GM19397 (cell line): Measurements from ENCODE around the gene PLA2G2E.

Experiments
- ATAC-seq: cut with Tn5 transposase; IDR thresholded peaks from one replicate; pipeline ENCODE4 v1.9.1; 2021; ENCODE audit warnings: mild to moderate bottlenecking, moderate library complexity; ENCODE audit not compliant: unreplicated experiment

PLA2G2E gene, protein sequence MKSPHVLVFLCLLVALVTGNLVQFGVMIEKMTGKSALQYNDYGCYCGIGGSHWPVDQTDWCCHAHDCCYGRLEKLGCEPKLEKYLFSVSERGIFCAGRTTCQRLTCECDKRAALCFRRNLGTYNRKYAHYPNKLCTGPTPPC

DNA sequence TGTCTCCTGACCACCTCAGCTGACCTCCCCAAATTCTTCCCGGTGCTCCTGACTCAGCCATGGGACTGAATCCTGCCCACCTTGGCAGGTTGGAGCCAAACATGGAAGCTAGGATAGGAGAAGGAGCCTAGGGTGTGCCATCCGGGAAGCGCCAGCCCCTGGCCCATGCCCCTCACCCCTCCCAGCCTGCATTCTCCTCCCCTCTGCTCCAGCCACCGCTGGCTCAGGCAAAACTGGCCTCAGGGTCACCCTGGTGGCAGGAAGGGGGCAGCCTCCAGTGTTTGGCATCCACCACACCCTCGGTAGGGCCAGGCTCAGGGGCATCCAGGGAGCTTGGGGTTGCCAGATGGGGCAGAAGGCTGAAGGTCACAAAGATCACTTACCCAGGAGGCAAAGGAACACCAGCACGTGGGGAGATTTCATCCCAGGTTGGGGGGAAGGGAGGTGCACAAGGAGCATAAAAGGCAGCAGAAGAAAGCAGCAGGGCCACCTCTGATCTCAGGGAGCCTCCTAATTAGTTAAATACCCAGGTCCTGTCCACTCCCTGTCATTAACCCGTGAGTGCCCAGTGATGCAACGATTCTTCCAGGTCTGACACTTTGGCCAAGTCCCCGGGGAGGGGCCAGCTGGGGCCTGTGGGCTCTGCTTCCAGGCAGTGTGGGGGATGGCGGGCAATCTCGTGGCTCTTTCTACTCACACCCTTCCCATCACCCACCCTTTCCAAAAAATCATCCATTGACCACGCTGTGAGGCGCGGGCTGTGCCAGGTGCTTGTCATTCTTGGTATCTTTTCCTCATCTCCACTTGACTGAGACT, at the start of gene PLA2G2E:
Gene PLA2G2E (minus strand): TSS at position 481 of the 816 bp plus-strand sequence. CDS start 58 bp downstream, at position 423.
- ATAC-seq: no peak

DNA sequence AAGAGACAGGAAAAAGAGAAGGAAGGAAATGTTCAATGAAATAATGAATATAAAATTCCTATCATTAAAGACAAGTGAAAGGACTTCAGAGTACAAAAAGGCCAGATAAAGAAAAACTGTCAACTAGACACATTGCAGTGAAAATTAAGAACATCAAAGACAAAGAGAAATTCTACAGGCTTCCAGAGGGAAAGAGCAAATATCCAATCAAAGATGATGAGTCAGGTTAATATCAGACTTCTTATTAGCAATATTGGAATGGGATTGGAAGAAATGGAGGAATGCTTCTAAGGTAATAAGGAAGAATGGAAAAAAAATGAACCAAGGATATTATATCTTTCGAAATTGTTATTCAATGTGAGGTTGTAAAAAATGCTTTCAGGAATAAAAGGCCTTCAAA, 48.2 kb upstream of the PLA2G2E start:
- no peak for ATAC-seq

GRCh38 chr1:19969898-19970660, 46.7 kb upstream of the PLA2G2E start:
- ATAC-seq: no peak

- ATAC-seq: no peak
These were observed 44.4 kb upstream of the PLA2G2E start for GRCh38 chr1:19967808-19968207.

GRCh38 chr1:19964542-19964941, 41.1 kb upstream of the PLA2G2E start:
- ATAC-seq: no peak

- no peak for ATAC-seq
These were observed 40.2 kb upstream of the PLA2G2E start for GRCh38 chr1:19963636-19964035.

DNA sequence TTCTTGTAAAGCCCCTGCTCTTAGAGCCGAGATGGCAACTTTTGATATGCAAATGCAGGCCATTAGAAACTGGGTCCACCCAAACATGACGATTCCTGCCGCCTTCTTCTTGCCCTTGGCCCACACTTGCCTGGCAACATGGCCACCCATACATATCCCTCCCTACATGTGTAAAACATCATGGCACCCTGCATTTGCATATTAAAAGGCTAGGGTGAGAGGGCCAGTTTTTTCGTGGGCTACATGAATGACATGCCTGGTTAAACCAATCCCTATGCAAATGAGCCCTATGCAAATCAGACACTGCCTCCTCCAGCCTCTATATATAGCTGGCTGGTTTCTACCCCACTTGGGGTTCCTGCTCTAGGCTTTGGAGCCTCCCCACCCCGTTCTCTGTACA, 37.2 kb upstream of the PLA2G2E start:
- ATAC-seq: no peak

- ATAC-seq: no peak
These were observed 34.4 kb upstream of the PLA2G2E start for GRCh38 chr1:19957779-19958178.

DNA sequence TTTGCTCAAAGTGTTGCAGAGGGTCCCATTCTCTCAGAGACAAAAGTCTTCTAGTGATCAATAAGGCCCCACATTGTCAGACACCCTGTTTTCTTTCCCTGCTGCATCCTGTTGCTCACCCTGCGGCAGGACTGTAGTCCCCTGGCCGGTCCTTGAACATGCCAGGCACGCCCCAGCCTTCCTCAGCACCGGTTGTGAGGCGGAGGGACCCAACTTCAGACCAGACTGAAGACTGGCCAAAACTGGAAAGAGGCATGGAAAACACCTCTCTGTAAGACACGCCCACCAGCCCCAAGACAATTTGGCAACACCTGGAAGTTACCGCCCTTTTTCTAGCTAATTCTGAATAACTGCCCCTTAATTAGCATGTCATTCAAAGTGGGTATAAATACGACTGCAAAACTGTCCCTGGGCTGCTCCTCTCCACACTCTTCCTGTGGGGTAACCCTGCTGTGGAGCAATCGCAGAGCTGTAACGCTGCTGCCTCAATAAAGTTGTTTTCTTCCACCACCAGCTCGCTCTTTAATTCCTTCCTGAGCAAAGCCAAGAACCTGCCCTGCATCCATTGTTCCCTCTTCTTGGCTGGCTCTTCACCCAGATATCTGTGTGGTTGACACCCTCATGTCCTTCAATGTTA, 32.2 kb upstream of the PLA2G2E start:
- no peak for ATAC-seq

DNA sequence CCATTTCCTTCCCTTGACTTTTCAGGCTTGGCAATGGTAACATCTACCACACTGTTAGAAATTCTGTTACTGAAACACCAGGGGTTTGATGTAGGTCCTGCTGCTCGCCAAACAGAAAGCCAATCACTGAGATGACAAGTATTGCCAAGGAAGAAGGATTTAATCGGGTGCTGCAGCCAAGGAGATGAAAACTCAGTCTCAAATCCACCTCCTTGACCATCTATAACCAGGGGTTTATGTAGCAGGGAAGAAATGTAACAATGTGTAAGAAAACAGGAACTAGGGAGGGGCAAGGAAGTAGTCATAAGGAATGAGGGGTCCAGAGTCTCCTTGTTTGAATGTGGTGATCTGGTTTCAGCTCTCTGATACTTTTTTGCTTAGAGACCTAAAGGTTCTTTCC, 30.6 kb upstream of the PLA2G2E start:
- no peak for ATAC-seq

- ATAC-seq: no peak
These were observed 25.6 kb upstream of the PLA2G2E start for GRCh38 chr1:19949016-19949415.

DNA sequence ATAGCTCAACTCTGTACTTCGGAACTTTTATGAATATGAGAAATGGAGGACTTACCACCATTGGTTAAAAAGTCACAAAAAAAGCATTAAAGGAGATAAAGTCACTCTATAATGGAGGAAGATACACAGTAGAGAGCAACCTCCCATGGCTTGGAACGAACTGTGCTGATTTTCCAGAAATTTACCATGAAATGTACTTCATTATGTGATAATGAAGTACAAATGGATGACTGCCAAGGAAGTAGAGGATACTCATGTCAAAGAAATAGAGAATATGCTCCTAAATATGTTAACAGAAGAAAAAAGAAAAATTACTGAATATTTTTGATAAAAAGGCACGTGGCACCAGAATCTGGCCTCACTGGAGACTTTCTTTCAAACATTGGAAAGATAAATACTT, 23.6 kb upstream of the PLA2G2E start:
- no peak for ATAC-seq

DNA sequence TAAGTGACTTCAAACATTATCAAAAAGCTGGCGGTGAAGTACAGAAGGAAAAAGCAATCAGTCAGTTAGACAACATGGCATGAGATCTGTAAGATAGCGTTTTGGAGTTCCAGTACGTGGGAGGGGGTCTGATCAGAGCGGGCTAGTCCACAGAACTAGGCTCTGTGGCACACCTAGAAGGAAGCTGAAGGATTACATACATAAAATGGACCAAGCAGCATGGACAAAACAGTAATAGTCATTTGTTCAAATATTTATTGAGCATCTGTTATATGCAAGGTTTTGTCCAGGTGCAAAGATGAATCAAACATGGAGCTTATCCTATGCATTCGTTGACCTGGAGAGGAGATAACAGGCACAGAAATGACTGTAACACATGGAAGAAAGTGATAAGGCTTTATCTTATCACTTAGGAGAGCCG, 22.9 kb upstream of the PLA2G2E start:
- ATAC-seq: no peak

GRCh38 chr1:19945914-19946313, 22.5 kb upstream of the PLA2G2E start:
- ATAC-seq: no peak

DNA sequence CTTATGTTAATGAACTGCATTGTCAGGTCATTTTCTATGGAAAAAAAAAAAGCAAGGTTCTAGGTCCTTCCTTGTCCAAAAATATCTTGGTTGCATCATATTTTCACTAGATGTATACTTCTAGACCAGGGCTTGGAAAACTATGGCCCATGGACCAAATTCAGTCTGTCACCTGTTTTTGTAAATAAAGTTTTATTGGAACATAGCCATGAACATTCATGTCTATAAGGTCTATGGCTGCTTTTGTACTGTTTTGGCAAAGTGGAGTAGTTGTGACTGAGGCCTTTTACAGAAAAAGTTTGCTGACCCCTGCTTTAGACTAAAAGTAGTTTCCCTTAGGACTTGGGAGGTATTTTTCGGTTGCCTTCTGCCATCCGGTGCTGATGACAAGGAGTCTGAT, 19.2 kb upstream of the PLA2G2E start:
- no peak for ATAC-seq

DNA sequence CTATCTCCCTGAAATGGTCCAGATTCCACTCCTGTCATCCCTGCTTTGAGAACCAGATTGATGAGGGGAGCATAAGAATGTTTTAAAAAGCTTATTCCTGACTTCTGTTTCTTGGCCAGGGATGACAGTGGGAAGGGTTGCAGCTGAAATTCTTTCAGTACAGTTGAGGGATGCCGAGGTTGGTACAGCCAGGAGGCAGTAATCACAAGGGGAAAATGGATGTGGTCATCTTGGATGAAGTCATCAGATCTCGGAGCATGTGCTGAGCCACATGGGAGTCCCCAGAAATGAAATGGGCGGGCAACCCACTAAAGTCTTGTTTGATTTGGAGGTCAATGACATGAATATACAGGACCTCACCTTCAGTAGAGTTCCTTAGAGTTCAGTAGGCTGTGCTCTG, 18.7 kb upstream of the PLA2G2E start:
- no peak for ATAC-seq

DNA sequence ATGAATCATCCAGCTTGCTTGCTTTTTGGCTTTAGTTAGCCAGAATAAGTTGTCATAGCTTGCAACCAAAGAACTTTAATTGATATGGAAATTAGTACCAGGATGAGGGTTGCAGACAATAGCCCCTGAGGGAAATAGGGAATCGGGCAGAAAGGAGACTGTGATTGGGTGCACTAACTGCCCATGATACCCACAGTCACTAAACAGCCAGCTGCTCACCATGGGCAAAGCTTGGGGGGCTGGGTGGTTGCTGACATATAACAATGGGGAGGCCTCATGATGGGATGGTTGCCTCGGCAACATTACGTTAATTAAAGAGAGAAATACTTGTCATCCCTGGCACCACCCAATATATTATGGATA, 17.8 kb upstream of the PLA2G2E start:
- no peak for ATAC-seq

GRCh38 chr1:19940486-19941205, 17.2 kb upstream of the PLA2G2E start:
- no peak for ATAC-seq

DNA sequence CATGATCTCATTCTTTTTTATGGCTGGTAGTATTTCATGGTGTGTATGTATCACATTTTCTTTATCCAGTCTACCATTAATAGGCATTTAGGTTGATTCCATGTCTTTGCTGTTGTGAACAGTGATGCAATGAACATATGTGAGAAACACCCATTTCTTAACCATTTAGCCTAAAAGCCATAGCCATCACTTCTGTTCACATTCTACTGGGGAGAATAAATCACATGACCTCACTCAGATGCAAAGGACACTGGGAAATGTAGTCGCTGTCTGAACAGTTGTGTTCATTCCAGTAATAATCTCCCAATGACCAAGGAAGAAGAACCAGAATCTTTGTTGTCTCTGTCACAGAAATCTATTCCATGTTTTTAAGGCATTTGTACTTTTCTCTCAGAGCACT, 15.1 kb upstream of the PLA2G2E start:
- no peak for ATAC-seq

GRCh38 chr1:19936061-19936750, 12.8 kb upstream of the PLA2G2E start:
- no peak for ATAC-seq
